ENCODE results near the gene KCNQ1OT1. TPM values are rescaled to one million over a fixed set of nuclear protein-coding genes. Genes with fewer than 3 reads are reported as not detected.

KCNQ1OT1 gene
- total and polyA plus RNA-seq, 9 of the 15 experiments (the other 6 are each of a cell fraction or from before 2014, with no cell fraction given), result 0.04 to 2.3 (median 0.74) TPM

- intact Hi-C loops (cut with micrococcal nuclease), result no loop called here
Measured at GRCh38 chr11:2592559-2593392, 107.0 kb downstream of the KCNQ1OT1 start.

More at GRCh38 chr11:2592559-2593392, 107.0 kb downstream of the KCNQ1OT1 start:
- H3K9ac ChIP-seq (ENCODE audit: insufficient read depth in 1 of 2, low read depth in 2 of 2, low read length in 2 of 2), result no peak overlapping the region; a peak in 1 of 4 replicates
- DNase-seq (ENCODE audit: extremely low read depth in 1 of 4, low spot score in 3 of 4) (peak in 1 of 4 experiments; percentile 2), ATAC-seq (no peak), FAIRE-seq (no peak)
- no TSS peak for BruUV-seq (replicated peaks)
- no peak for TF ChIP-seq FOXA3 (CRISPR knock-in tag; conservative IDR thresholded peaks at IDR 0.05 in 1 of 2, IDR thresholded peaks at IDR 0.05 in 1 of 2)
- TF ChIP-seq PCBP2 (IDR thresholded peaks at IDR 0.05; ENCODE audit: low read depth, low read length, poor library complexity, severe bottlenecking), result no peak
- no peak for TF ChIP-seq CREB3L1 (IDR thresholded peaks at IDR 0.05; ENCODE audit: borderline replicate concordance, low read depth)
- no peak overlapping the region for H3K4me3 ChIP-seq
- no peak overlapping the region for H2AFZ ChIP-seq (ENCODE audit: low read depth, low read length)
- peaks cover 12 to 54% of the 10 kb centered on the region in 2 experiments for H3K27me3 ChIP-seq (ENCODE audit: control insufficient read depth in 2 of 2, insufficient read depth in 2 of 2, low read length in 2 of 2)
- 1% methylated on average over 16 of the region's 16 CpGs for WGBS (ENCODE audit: insufficient coverage, low coverage, missing lambda C conversion rate)
- in situ Hi-C loops (cut with MboI), result no loop called here
- H3K79me2 ChIP-seq (ENCODE audit: control insufficient read depth, insufficient read depth, low read length), result no peaks in the 10 kb centered on the region
- H3K36me3 ChIP-seq (ENCODE audit: control insufficient read depth, insufficient read depth, low read length), result no peaks in the 10 kb centered on the region
- H3K9me1 ChIP-seq (ENCODE audit: control insufficient read depth, insufficient read depth, low read length), result no peaks in the 10 kb centered on the region
- ChIA-PET POLR2A (interaction anchor here (0.6 to 0.7 kb wide), 2 partner anchors 21 to 273 kb away, joined by 3 read pairs; no protein-coding TSS in a partner anchor), CTCF (ENCODE audit: low intra/inter-chr PET ratio) (no interaction called here)
- peaks cover 0 to 21% of the 10 kb centered on the region in 2 experiments; a peak in 1 of 5 replicates for H3K4me1 ChIP-seq (replicated peaks in 1 of 2; ENCODE audit: control insufficient read depth in 2 of 2, insufficient read depth in 2 of 2, low read length in 2 of 2)
- H3K4me2 ChIP-seq (ENCODE audit: insufficient read depth, low read length), result no peak overlapping the region
- no peaks in the 10 kb centered on the region for H3K9me3 ChIP-seq (replicated peaks; ENCODE audit: control insufficient read depth, insufficient read depth, low read depth, low read length)
- 0 out of 2 replicates have a peak, but pooled peaks cover 4% of the 10 kb centered on the region for H4K20me1 ChIP-seq (replicated peaks; ENCODE audit: control insufficient read depth, insufficient read depth, low read length)
- no peak overlapping the region for H3K27ac ChIP-seq (ENCODE audit: extremely low read depth, low read depth, low read length)
